ENCODE results near the gene ANKRD13A.

DNA sequence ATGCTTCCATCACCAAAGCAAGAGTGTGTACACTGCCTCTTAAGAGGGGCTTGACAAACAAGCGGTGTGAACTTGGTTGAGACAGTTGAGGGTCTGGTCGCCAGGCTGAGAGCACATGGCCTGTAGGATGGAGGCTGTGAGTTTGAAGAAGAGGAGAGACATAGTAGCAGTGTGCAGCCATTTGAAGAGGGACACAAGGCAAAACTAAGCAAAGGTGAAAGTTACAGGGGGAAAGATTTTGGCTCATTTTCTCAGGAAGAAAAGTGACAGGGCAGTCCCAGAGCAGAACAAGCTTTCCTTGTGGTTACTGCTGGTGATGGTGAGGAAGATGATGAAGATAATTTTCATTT is 60.4 kb downstream of the ANKRD13A start:
- TF ChIP-seq, protein P1, sequence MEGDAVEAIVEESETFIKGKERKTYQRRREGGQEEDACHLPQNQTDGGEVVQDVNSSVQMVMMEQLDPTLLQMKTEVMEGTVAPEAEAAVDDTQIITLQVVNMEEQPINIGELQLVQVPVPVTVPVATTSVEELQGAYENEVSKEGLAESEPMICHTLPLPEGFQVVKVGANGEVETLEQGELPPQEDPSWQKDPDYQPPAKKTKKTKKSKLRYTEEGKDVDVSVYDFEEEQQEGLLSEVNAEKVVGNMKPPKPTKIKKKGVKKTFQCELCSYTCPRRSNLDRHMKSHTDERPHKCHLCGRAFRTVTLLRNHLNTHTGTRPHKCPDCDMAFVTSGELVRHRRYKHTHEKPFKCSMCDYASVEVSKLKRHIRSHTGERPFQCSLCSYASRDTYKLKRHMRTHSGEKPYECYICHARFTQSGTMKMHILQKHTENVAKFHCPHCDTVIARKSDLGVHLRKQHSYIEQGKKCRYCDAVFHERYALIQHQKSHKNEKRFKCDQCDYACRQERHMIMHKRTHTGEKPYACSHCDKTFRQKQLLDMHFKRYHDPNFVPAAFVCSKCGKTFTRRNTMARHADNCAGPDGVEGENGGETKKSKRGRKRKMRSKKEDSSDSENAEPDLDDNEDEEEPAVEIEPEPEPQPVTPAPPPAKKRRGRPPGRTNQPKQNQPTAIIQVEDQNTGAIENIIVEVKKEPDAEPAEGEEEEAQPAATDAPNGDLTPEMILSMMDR (IDR thresholded peaks at IDR 0.05), result no peak
- TF ChIP-seq POLR2AphosphoS5 (IDR thresholded peaks at IDR 0.05) (no peak), POLR2A (IDR thresholded peaks at IDR 0.05; ENCODE audit: low read depth) (no peak), EP300 (IDR thresholded peaks at IDR 0.05) (no peak)
